IPS DF 6.9 (cell line): ENCODE measurements around the gene SCGB1C2.

Experiments
- DNase-seq: peaks from one replicate; pipeline ENCODE4 v3.0.0-alpha.2; 2013; ENCODE audit warnings: low read depth, low spot score
- H3K27ac ChIP-seq: one replicate; pipeline ENCODE4 v1.5.1; 2013; ENCODE audit warnings: low read length, control low read depth
- H3K27me3 ChIP-seq: 2 replicates; pipeline ENCODE4 v1.6.1; 2013; ENCODE audit warnings: mild to moderate bottlenecking, low read length; ENCODE audit not compliant: control insufficient read depth, insufficient read depth
- H3K36me3 ChIP-seq: 2 replicates; pipeline ENCODE4 v1.6.1; 2013; ENCODE audit warnings: low read length; ENCODE audit not compliant: control insufficient read depth, insufficient read depth
- H3K4me1 ChIP-seq: 2 replicates; pipeline ENCODE4 v1.6.1; 2013; ENCODE audit warnings: low read length; ENCODE audit not compliant: control insufficient read depth, insufficient read depth
- H3K4me3 ChIP-seq: 2 replicates; pipeline ENCODE4 v1.5.1; 2013; ENCODE audit warnings: mild to moderate bottlenecking, low read length
- H3K9me3 ChIP-seq: 2 replicates; pipeline ENCODE4 v1.6.1; 2013; ENCODE audit warnings: low read length, inconsistent platforms; ENCODE audit not compliant: control insufficient read depth, insufficient read depth
- WGBS: extraction: QIAGEN DNeasy Blood & Tissue Kit; methylation state at CpG from one replicate; pipeline ENCODE4 v1.1.7; 2013; ENCODE audit warnings: mixed read lengths, missing lambda C conversion rate; ENCODE audit not compliant: insufficient read length, insufficient coverage; 5-methylcytosine and 5-hydroxymethylcytosine counted together

Gene SCGB1C2

DNA sequence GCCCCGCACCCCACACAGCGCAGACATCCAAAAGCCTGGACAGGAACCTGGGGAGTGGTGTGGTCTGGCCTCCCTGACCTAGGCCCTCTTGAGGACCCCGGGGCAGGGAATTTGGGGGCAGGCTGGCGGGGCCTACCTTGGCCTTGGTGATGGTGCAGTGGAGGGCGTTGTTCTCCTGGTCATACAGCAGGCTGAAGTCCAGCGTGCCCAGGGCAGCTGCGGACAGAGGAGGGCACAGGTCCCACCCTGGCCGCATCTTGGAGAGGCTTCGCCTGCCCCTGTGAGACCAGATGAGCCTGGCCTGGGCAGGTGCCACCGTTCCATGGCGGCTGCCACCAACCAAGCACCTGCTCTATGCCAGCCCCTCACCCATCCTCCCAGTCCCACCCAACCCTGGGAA is 35.0 kb downstream of the SCGB1C2 start:
- H3K27ac ChIP-seq, result no peak overlapping the region
- DNase-seq, result no peak
- WGBS, result no CpG with 5 or more reads among the region's 11 CpGs

DNA sequence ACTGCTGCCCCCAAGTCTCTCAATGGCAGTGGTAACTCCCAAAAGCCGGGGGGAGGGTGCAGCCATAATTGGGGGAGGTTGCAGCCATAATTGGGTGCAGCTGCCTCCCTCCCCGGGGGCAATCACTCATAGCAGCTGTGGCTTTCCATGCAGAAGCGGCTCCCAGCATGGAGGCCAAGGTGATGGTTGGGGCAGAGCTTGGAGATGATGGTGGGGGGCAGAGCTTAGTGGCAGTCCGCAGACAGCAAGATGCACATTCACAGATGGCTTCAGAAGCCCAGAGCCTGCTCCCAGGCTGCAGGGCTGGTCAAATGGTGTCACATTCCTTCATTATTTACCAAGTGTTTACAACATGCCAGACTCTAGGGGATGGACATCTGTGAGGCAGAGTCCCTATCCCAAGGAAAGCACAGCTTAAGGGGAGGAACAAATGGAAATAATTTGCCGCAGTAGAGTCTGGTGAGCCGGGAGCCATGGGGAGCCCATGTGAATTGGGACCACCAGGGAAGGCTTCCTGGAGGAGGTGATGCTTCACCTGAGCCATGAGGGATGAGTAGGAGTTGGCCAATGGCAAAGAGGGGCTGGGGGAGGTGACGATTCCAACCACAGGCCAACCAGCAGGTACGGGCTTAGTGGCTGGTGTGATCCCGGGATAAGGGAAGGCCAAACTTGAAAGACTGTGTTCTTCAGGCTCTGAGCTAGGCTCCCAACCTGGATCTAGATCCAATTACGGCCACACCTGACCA is 36.0 kb downstream of the SCGB1C2 start:
- DNase-seq, result no peak
- WGBS, result no CpG with 5 or more reads among the region's 10 CpGs
- no peaks in the 10 kb centered on the region for H3K27me3 ChIP-seq
- H3K36me3 ChIP-seq, result no peaks in the 10 kb centered on the region; the same call in 1 of the 2 replicates
- H3K4me3 ChIP-seq, result no peak overlapping the region
- H3K27ac ChIP-seq, result no peak overlapping the region
- H3K9me3 ChIP-seq, result no peaks in the 10 kb centered on the region
- H3K4me1 ChIP-seq, result no peaks in the 10 kb centered on the region

More for the DNA sequence above, 35.0 kb downstream of the SCGB1C2 start:
- Histone ChIP-seq H3K36me3 (no peaks in the 10 kb centered on the region; the same call in 1 of the 2 replicates), H3K4me1 (no peaks in the 10 kb centered on the region), H3K9me3 (no peaks in the 10 kb centered on the region), H3K27me3 (no peaks in the 10 kb centered on the region), H3K4me3 (no peak overlapping the region)

GRCh38 chr17:177155-177554 is 39.8 kb downstream of the SCGB1C2 start:
- DNase-seq, result no peak
- H3K27me3 ChIP-seq, result peaks cover 7% of the 10 kb centered on the region

DNA sequence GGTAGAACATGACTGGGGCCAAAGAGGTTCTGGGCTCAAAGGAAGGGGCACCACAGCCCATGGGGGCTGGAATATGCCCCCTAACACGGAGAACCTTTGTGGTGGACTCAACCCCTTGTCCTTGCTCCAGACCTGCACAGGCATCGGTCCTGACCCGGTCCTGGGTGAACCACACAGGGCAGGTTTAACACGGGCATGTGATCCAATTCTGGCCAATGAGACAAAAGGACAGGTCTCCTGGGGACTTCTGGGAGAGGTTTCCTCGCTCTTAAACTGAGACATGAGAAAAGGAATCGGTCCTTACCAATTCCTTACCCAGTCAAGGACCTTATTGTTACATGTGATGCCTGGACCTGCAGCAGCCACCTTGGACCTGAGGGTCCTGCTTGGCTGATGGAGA is 40.4 kb downstream of the SCGB1C2 start:
- peaks cover 9% of the 10 kb centered on the region for H3K27me3 ChIP-seq

More at GRCh38 chr17:177155-177554, 39.8 kb downstream of the SCGB1C2 start:
- Histone ChIP-seq H3K4me3 (no peak overlapping the region), H3K9me3 (no peaks in the 10 kb centered on the region), H3K4me1 (peaks cover 4% of the 10 kb centered on the region), H3K36me3 (no peaks in the 10 kb centered on the region; the same call in 1 of the 2 replicates), H3K27ac (no peak overlapping the region)
- WGBS, result no CpG with 5 or more reads among the region's 3 CpGs

GRCh38 chr17:178292-179065 is 41.1 kb downstream of the SCGB1C2 start:
- Histone ChIP-seq H3K9me3 (no peaks in the 10 kb centered on the region), H3K4me1 (peaks cover 5% of the 10 kb centered on the region), H3K4me3 (no peak overlapping the region), H3K27me3 (peaks cover 11% of the 10 kb centered on the region), H3K27ac (no peak overlapping the region), H3K36me3 (no peaks in the 10 kb centered on the region)
- no peak for DNase-seq
- no CpG with 5 or more reads among the region's 12 CpGs for WGBS

More for the DNA sequence above, 40.4 kb downstream of the SCGB1C2 start:
- Histone ChIP-seq H3K4me3 (no peak overlapping the region), H3K9me3 (no peaks in the 10 kb centered on the region), H3K4me1 (peaks cover 5% of the 10 kb centered on the region), H3K27ac (no peak overlapping the region), H3K36me3 (no peaks in the 10 kb centered on the region)
- no CpG with 5 or more reads among the region's 6 CpGs for WGBS
- no peak for DNase-seq

GRCh38 chr17:179066-179432 is 41.7 kb downstream of the SCGB1C2 start:
- no peaks in the 10 kb centered on the region for H3K36me3 ChIP-seq
- H3K4me1 ChIP-seq, result peaks cover 5% of the 10 kb centered on the region
- no peak overlapping the region for H3K27ac ChIP-seq
- H3K27me3 ChIP-seq, result peaks cover 11% of the 10 kb centered on the region
- no peaks in the 10 kb centered on the region for H3K9me3 ChIP-seq
- H3K4me3 ChIP-seq, result no peak overlapping the region
- no peak for DNase-seq
- no CpG with 5 or more reads among the region's 5 CpGs for WGBS

GRCh38 chr17:179781-180380 is 42.5 kb downstream of the SCGB1C2 start:
- H3K27me3 ChIP-seq, result peaks cover 11% of the 10 kb centered on the region
- H3K36me3 ChIP-seq, result no peaks in the 10 kb centered on the region
- no peaks in the 10 kb centered on the region for H3K9me3 ChIP-seq
- WGBS, result no CpG with 5 or more reads among the region's 32 CpGs
- no peak overlapping the region for H3K27ac ChIP-seq
- H3K4me3 ChIP-seq, result peak overlapping the region; percentile 42; the same call in 1 of the 2 replicates
- DNase-seq, result no peak
- peaks cover 5% of the 10 kb centered on the region for H3K4me1 ChIP-seq

- DNase-seq, result no peak
- H3K4me1 ChIP-seq, result peaks cover 5% of the 10 kb centered on the region
- H3K27ac ChIP-seq, result no peak overlapping the region
- no peaks in the 10 kb centered on the region for H3K9me3 ChIP-seq
- WGBS, result no CpG with 5 or more reads among the region's 112 CpGs
- H3K36me3 ChIP-seq, result no peaks in the 10 kb centered on the region
- peaks cover 11% of the 10 kb centered on the region for H3K27me3 ChIP-seq
- H3K4me3 ChIP-seq, result peak overlapping the region; percentile 42; the same call in 1 of the 2 replicates
These were observed 43.2 kb downstream of the SCGB1C2 start for GRCh38 chr17:180381-181244.

DNA sequence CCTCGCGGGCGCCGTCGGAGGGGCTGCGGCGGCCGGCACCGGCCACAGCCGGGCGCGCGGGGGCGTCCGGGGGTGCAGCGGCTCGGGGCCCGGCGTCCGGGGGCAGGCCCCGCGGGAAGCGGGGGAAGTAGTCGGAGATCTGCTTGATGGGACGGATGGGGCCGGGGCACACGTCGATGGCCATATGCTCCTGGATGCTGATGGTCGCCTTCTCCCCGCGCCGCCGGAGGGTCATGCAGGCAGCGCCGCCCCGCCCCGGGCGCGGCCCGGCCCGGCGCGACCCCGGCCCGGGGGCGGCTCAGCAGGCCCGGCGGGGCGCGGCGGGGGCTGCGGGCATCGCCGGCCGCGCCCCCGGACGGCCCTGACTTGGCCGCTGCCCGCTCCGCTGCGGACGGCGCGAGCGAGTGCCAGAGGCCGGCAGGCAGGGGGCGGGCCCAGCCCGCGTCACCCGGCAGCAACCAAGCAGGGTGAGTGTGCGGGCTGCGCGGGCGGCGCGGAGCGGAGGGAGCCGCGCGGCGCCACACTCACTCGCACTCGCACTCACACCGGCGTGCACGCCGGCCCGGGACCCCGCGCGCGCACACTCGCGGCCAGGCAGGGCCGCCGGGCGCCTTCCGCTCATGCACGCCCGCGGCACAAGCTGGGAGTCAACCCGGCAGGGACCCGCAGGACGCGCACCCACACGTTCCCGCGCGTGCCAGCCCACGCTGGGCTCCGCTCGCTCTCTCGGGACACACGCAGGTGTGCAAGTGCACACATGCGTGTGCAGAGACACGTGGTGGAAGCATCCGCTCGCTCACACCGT is 44.1 kb downstream of the SCGB1C2 start, which contains the start of gene DOC2B:
TSS of gene DOC2B (minus strand) at position 406 of the 805 bp plus-strand sequence. CDS start at position 235, 171 bp downstream.
- no peak within 1 kb of the TSS for H3K27ac ChIP-seq
- H3K9me3 ChIP-seq, result no peaks in the 10 kb centered on the region
- no CpG with 5 or more reads among the region's 120 CpGs for WGBS
- H3K4me1 ChIP-seq, result peaks cover 5% of the 10 kb centered on the region
- H3K4me3 ChIP-seq, result peak within 1 kb of the TSS; percentile 42; the same call in 1 of the 2 replicates
- no peak for DNase-seq
- no peaks in the 10 kb centered on the region for H3K36me3 ChIP-seq
- peaks cover 11% of the 10 kb centered on the region for H3K27me3 ChIP-seq
